Raji (cell line): ENCODE measurements around the gene COL26A1.

Experiments used
- POLR2A ChIP-seq: IDR thresholded peaks from 2 replicates; pipeline ENCODE4 v1.6.1; 2011; ENCODE audit warnings: low read depth, low read length, control low read depth; ENCODE audit not compliant: insufficient read depth

COL26A1 gene

DNA sequence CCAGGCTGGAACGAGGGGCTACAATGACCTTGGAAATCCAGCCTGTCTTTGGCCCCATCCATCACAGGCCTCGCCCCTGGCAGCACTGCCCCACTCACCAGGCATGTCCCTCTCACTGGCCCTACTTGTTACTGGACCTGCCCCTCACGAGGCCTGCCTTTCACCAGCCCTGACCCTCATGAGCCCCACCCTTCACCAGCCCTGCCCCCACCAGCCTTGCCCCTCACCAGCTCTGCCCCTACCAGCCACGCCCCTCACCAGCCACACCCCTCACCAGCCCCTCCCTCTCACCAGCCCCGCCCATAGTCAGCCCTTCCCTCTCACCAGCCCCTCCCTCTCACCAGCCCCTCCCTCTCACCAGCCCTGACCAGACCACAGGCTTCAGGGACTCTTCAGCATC lies 57.8 kb downstream of the COL26A1 start:
- TF ChIP-seq POLR2A, result no peak

DNA sequence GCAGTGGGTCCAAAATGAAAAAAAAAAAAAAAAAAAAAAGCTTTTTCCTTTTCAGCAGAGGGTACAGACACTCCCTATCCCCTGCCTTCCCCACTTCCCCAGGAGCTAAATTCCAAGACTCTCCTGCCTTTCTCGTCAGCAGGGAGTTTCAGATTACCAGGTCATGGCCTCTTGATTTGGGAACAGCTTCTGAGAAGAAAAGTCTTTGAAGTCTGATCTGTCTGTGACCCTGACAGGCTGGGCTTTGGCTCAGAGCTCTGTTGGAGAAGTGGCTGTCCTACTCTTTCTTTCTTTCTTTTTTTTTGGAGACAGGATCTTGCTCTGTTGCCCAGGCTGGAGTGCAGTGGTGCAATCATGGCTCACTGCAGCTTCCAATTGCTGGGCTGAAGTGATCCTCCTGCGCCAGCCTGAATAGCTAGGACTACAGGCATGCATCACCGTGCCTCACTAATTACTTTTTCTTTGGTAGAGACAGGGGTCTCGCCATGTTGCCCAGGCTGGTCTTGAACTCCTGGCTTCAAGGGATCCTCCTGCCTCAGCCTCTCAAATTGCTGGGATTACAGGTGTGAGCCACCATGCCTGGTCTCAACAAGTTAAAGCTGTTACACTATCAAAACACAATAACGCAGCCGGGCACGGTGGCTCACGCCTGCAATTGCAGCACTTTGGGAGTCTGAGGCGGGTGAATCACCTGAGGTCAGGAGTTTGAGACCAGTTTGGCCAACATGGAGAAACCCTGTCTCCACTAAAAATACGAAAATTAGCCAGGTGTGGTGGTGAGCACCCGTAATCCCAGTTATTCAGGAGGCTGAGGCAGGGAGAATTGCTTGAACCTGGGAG lies 59.9 kb downstream of the COL26A1 start:
- no peak for TF ChIP-seq POLR2A

DNA sequence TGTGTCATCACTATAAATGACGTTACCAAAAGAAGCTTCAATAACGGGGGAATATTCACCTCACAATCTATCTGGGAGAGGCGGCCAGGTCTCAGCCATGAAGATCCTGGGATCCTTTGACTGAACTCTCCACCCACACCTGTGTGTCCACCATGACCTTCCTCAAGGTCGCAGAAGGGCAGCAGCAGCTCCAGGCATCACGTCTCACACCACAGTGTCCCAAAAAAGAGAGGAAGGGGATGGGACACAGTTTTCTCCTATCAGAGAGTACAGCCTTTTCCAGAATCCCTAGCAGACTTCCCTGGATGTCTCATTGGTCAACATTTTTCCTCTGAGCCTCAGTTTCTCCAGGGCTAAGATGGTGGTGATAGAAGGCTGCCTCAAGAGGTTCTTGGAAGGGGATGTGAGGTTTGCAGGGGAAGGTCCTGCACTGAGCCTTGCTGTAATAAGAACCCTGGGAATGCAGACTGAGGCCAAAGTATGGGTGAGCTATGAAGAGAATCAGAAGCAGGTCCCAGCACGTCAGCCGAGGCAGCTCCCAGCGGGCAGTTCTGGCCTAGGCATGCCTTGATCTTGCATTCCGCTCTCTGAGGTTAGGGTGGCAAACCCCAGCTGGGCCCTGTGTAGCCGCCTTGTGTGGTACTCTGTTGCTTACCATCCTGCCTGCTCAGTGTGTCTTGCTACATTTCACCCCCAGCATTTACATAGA lies 63.8 kb downstream of the COL26A1 start:
- TF ChIP-seq POLR2A, result no peak

DNA sequence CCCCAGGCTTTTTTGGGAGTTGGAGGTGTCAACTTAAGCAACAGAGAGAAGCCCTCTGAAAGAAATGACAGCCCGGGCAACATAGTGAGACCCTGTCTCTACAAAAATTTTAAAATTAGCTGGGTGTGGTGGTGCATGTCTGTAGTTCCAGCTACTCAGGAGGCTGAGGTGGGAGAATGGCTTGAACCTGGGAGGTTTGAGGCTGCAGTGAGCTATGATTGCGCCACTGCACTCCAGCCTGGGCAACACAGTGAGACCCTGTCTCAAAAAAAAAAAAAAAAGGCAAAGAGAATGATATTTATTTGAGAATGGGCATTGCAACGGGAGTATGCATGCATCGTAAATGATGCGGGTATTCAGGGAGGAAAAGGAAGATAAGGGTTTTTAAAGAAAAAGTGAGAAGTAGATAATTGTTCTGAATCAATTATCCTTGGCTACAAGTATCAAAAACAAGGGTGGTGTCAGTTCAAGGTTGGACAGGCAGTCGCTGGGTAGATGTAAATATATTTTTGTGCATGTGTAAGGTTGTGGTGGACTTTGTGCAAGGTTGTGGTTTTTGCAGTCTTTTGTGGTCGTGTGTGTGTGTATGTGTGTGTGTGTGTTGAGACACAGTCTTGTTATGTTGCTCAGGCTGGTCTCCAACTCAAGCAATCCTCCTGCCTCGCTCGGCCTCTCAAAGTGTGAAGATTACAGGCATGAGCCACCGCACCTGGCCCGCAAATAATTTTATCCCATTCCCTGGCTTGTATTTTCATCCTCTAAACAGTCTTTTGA lies 65.6 kb downstream of the COL26A1 start:
- no peak for TF ChIP-seq POLR2A

DNA sequence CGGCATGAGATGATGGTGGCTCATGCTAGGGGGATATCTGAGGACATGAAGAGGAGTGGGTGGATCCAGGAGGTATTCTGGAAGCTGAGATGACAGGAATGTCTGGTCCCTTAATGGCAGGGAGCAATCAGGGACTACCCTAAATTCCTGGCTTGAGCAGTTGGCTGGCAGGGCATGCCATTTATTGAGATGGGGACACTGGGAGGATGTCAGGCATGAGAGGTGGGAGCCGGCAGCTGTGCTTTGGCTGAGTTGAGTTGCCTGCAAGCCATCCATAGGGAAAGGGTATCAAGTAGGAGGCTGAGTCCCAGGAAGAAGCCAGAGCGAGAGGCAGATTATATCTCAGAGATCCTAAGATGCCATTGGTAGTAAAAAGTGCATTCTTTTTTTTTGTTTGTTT lies 69.6 kb downstream of the COL26A1 start:
- no peak for TF ChIP-seq POLR2A

GRCh38 chr7:101433688-101434087 lies 71.0 kb downstream of the COL26A1 start:
- TF ChIP-seq POLR2A, result no peak

DNA sequence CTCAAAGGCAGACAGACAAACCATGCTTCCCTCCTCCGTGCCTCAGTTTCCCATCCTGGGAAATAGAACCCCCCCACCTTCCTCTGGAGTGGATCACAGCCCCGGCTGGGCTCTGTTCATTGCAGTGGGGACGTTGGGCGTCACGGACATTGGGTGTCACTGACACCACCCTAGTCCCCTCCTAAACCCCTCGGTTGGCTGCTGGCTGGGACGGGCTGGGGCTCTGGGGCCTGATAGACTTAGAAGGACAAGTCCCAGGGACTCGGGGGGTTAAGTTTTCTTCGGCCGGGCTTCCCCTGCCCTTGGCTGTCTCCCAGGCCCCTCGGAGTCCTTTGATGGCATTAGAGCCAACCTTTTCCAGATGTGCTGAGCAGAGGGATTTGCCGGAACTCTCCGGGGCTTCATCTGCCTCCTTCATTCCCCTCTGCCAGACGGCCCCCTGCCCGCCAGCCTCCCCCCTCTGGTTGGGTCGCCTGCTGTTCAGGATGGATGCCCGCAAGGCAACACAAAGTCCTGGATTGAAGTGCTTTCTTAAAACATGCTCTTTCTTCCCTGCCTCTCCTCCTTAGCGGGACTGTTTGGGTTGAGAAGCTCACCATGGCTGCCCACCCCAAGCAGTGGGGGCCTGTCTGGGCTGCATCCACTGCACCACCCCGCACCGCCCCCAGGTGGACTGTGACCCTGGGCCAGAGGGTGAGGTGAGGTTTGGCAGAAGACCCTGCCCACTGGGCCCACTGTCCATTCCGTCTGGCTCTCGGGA lies 73.0 kb downstream of the COL26A1 start:
- no peak for TF ChIP-seq POLR2A

DNA sequence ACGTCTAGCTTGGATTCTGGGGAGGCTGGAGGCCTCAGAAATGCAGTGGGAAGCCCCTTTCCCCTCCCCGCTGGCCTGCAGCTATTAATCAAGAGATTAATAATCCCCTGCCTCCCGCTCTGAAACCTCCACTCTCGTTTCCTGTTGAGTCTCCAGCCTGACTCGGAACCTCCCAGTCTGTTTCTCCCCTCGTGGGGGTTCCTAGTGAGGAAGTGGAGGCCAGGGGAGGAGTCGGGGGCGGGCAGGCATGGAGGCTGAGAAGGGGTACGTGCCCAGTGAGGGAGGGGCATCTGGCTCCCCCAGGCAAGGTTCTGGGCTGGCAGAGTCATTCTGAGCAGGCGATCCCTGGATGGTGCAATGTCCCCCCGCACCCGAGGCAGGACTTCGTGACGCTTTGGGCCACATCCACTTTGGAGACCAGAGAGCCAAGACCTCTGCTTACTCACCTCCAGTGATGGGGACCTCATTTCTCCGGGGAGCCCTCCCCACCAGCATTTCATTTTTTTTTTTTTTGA lies 73.6 kb downstream of the COL26A1 start:
- no peak for TF ChIP-seq POLR2A

- TF ChIP-seq POLR2A, result no peak
These were observed 74.3 kb downstream of the COL26A1 start for GRCh38 chr7:101436857-101437576.

DNA sequence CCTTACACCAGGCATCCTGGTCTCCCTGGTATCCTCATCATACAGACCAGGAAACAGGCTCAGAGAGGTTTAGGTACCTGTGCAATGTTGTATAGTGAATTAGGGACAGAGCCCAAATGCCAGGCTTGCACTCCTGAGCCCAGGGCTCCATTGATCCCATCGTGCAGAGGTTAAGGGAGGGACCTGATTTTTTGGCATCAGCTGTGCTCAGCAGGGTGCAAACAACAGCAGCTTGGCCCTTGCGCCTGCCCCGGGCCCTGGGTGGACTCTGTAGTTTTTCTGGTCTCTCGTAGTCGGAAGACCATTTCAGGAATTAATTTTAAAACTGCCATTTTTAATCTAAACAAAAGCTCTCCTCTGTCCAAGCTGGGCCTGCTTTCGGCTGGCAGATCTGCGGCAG lies 79.2 kb downstream of the COL26A1 start:
- no peak for TF ChIP-seq POLR2A

DNA sequence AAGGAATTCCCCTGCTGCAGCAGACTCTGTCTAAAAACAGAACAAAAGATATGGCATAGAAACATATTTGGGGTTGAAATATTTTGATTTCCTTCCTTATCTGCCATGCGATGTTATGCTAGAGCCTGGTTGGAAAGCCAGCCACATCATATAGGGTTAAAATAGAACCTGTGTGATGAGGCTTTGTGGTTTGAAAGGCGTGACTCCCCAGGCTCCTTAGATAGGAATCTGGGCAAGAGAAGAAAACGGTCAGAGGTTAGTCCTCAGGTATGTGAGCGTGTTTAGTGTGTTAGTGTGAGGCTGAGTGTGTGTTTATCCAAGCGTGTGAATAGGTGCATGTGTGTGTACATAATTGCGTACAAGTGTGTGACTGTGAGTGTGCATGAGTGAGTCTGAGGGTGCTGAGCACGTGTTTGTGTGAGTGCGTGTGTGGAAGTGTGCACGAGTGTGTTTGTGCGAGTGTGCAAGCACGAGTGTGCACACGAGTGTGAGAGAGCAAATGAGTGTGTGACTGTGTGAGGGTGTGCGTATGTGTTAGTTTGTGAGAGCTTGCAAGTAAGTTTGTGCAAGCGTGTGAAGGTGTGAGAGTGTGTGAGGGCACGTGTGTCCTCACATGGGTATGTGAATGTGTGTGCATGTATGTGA lies 79.9 kb downstream of the COL26A1 start:
- TF ChIP-seq POLR2A, result no peak

GRCh38 chr7:101450064-101450463 lies 87.4 kb downstream of the COL26A1 start:
- TF ChIP-seq POLR2A, result no peak

GRCh38 chr7:101453617-101454016 lies 90.9 kb downstream of the COL26A1 start:
- no peak for TF ChIP-seq POLR2A
